HepG2 (cell line): ENCODE measurements around the gene TMC8. TPM values are rescaled to one million over a fixed set of nuclear protein-coding genes. Genes with fewer than 3 reads are reported as not detected.

Experiments used
- AKAP8 ChIP-seq: sonication (generic); formaldehyde crosslinking; IDR thresholded peaks from 2 replicates; pipeline ENCODE4 v1.5.1; 2020; ENCODE audit warnings: mild to moderate bottlenecking, missing genetic modification reagents
- CREB1 ChIP-seq, 2 experiments: fragments of 450-650 bp in 1 of 2; IDR thresholded peaks; 2 replicates each; pipeline ENCODE4 v1.6.1; 2016 to 2017; ENCODE audit warnings: control low read depth in 1 of 2, mild to moderate bottlenecking in 1 of 2, missing compliant biosample characterization in 1 of 2, missing genetic modification characterization in 1 of 2
- ESRRA ChIP-seq: sonication (generic); formaldehyde crosslinking; IDR thresholded peaks from 2 replicates; pipeline ENCODE4 v1.5.1; 2020; ENCODE audit warnings: mild to moderate bottlenecking, low read depth, missing genetic modification reagents
- HHEX ChIP-seq: IDR thresholded peaks from 2 replicates; pipeline ENCODE4 v1.6.1; 2016; ENCODE audit warnings: control low read depth
- MYNN ChIP-seq: sonication (generic); formaldehyde crosslinking; IDR thresholded peaks from 2 replicates; pipeline ENCODE4 v1.4.0; 2020; ENCODE audit warnings: mild to moderate bottlenecking, low read depth, missing genetic modification reagents
- PAWR ChIP-seq: sonication (generic); formaldehyde crosslinking; IDR thresholded peaks from 2 replicates; pipeline ENCODE4 v1.4.0; 2020; ENCODE audit warnings: missing genetic modification reagents, mild to moderate bottlenecking, borderline replicate concordance
- PHF5A ChIP-seq: IDR thresholded peaks from one replicate; pipeline ENCODE4 v1.6.1; 2018; ENCODE audit warnings: low read depth, missing genetic modification reagents; ENCODE audit not compliant: unreplicated experiment
- PTBP1 ChIP-seq: fragments of 200-400 bp; formaldehyde crosslinking; IDR thresholded peaks from 2 replicates; pipeline ENCODE4 v1.6.1; 2018; ENCODE audit warnings: low read length, low read depth; ENCODE audit not compliant: poor library complexity, severe bottlenecking
- SMAD9 ChIP-seq: sonication (generic); formaldehyde crosslinking; IDR thresholded peaks from 2 replicates; pipeline ENCODE4 v1.5.1; 2020; ENCODE audit warnings: mild to moderate bottlenecking, missing genetic modification reagents
- SPEN ChIP-seq: sonication (generic); formaldehyde crosslinking; IDR thresholded peaks from 2 replicates; pipeline ENCODE4 v1.5.1; 2020; ENCODE audit warnings: low read depth, mild to moderate bottlenecking, missing genetic modification reagents
- ZBTB42 ChIP-seq: sonication (generic); formaldehyde crosslinking; IDR thresholded peaks from 2 replicates; pipeline ENCODE4 v1.5.0; 2020; ENCODE audit warnings: mild to moderate bottlenecking, missing genetic modification reagents
- ZNF20 ChIP-seq: sonication (generic); formaldehyde crosslinking; IDR thresholded peaks from 2 replicates; pipeline ENCODE4 v1.4.0; 2020; ENCODE audit warnings: mild to moderate bottlenecking, moderate library complexity, missing genetic modification reagents
- ZNF234 ChIP-seq: sonication (generic); formaldehyde crosslinking; conservative IDR thresholded peaks from 2 replicates; pipeline ENCODE4 v1.5.1; 2020; ENCODE audit warnings: mild to moderate bottlenecking, missing genetic modification reagents
- polyA plus RNA-seq, 8 experiments: library from polyadenylated mRNA; depleted of rRNA in 3 of 8; stranded (reverse) in 7 of 8; unstranded in 1 of 8; fragments of >200 nt; fragmentation: Illumina TruSeq in 4 of 8; extraction: Trizol in 4 of 8; gene quantifications; 2 replicates each; pipeline versions ENCODE4 v1.2.1 to v1.2.3, GENCODE V29; 2011 to 2016; ENCODE audit warnings: low read depth in 4 of 8, missing spikeins in 1 of 8, mixed read lengths in 1 of 8; ENCODE audit not compliant: insufficient read depth in 1 of 8
- total RNA-seq, 5 experiments: library from RNA; depleted of rRNA; stranded (reverse); fragments of >200 nt; fragmentation: Illumina TruSeq; extraction: Trizol; gene quantifications; 2 replicates each; pipeline ENCODE4 v1.2.3, GENCODE V29; 2016; ENCODE audit warnings: low read depth in 1 of 5
- TF ChIP-seq, protein P1 (sequence below): sonication (generic); formaldehyde crosslinking; IDR thresholded peaks from 2 replicates; pipeline ENCODE4 v1.5.1; 2020; ENCODE audit warnings: missing genetic modification reagents, mild to moderate bottlenecking, borderline replicate concordance
- TF ChIP-seq, protein P2 (sequence below): sonication (generic); formaldehyde crosslinking; IDR thresholded peaks from 2 replicates; pipeline ENCODE4 v1.5.0; 2020; ENCODE audit warnings: mild to moderate bottlenecking, missing genetic modification reagents, borderline replicate concordance
- TF ChIP-seq, protein P3 (sequence below): sonication (generic); formaldehyde crosslinking; IDR thresholded peaks from 2 replicates; pipeline ENCODE4 v1.5.1; 2020; ENCODE audit warnings: mild to moderate bottlenecking, missing genetic modification reagents, borderline replicate concordance

TMC8 gene
- total and polyA plus RNA-seq, 2 of the 13 experiments (the other 11 are each of a cell fraction or from before 2014, with no cell fraction given), result 0.53 to 7.8 TPM

DNA sequence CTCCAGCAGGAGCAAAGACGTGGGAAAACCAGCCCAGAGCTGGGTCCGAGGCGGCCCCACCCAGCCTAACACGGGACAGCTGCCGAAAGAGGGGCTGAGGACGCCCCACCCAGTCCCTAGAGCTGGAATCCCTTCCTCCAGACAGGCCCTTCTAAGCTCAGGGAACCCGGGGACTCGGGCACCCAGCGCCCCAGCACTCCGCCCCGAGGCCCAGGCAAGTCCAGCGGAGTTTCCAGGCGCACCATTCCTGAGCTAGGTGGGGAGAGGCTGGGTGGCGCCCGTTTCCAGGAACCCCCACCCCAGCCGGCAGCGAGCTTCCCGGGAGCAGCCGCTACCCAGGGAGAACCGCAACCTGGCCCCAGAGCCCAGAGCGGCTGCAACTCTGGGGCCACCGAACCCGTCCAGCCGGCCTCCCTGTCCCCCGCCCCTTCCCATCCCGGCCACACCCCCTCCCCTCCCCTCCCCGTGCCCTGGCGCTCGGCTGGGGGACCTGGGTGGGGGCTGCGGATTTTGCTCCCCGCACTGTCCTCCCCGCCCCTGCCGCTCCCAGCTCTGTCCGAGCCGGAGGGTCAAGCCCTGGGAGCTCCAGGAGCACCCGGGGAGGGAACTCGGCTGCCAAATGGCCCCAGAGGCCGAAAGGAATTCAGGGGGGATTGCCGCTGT lies 2.6 kb upstream of the TMC8 start (continued):
- TF ChIP-seq, protein P1, sequence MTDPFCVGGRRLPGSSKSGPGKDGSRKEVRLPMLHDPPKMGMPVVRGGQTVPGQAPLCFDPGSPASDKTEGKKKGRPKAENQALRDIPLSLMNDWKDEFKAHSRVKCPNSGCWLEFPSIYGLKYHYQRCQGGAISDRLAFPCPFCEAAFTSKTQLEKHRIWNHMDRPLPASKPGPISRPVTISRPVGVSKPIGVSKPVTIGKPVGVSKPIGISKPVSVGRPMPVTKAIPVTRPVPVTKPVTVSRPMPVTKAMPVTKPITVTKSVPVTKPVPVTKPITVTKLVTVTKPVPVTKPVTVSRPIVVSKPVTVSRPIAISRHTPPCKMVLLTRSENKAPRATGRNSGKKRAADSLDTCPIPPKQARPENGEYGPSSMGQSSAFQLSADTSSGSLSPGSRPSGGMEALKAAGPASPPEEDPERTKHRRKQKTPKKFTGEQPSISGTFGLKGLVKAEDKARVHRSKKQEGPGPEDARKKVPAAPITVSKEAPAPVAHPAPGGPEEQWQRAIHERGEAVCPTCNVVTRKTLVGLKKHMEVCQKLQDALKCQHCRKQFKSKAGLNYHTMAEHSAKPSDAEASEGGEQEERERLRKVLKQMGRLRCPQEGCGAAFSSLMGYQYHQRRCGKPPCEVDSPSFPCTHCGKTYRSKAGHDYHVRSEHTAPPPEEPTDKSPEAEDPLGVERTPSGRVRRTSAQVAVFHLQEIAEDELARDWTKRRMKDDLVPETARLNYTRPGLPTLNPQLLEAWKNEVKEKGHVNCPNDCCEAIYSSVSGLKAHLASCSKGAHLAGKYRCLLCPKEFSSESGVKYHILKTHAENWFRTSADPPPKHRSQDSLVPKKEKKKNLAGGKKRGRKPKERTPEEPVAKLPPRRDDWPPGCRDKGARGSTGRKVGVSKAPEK (CRISPR knock-in tag), result no peak
- TF ChIP-seq CREB1 (IDR thresholded peaks at IDR 0.05) (no peak), CREB1 (CRISPR knock-in tag; IDR thresholded peaks at IDR 0.05) (no peak), PHF5A (CRISPR knock-in tag) (peak; percentile 8), MYNN (CRISPR knock-in tag) (no peak), AKAP8 (CRISPR knock-in tag) (no peak), PAWR (CRISPR knock-in tag) (no peak; the same call in 1 of the 2 replicates), HHEX (CRISPR knock-in tag) (no peak), ZBTB42 (CRISPR knock-in tag) (no peak), ZNF20 (CRISPR knock-in tag) (0 out of 2 replicates have a peak, but pooled peaks have one; percentile 34), SMAD9 (no peak), SPEN (CRISPR knock-in tag) (no peak), ZNF234 (CRISPR knock-in tag) (no peak), ESRRA (no peak), PTBP1 (no peak)
- TF ChIP-seq, protein P2, sequence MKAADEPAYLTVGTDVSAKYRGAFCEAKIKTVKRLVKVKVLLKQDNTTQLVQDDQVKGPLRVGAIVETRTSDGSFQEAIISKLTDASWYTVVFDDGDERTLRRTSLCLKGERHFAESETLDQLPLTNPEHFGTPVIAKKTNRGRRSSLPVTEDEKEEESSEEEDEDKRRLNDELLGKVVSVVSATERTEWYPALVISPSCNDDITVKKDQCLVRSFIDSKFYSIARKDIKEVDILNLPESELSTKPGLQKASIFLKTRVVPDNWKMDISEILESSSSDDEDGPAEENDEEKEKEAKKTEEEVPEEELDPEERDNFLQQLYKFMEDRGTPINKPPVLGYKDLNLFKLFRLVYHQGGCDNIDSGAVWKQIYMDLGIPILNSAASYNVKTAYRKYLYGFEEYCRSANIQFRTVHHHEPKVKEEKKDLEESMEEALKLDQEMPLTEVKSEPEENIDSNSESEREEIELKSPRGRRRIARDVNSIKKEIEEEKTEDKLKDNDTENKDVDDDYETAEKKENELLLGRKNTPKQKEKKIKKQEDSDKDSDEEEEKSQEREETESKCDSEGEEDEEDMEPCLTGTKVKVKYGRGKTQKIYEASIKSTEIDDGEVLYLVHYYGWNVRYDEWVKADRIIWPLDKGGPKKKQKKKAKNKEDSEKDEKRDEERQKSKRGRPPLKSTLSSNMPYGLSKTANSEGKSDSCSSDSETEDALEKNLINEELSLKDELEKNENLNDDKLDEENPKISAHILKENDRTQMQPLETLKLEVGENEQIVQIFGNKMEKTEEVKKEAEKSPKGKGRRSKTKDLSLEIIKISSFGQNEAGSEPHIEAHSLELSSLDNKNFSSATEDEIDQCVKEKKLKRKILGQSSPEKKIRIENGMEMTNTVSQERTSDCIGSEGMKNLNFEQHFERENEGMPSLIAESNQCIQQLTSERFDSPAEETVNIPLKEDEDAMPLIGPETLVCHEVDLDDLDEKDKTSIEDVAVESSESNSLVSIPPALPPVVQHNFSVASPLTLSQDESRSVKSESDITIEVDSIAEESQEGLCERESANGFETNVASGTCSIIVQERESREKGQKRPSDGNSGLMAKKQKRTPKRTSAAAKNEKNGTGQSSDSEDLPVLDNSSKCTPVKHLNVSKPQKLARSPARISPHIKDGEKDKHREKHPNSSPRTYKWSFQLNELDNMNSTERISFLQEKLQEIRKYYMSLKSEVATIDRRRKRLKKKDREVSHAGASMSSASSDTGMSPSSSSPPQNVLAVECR (CRISPR knock-in tag), result no peak; the same call in 1 of the 2 replicates
- TF ChIP-seq, protein P3, sequence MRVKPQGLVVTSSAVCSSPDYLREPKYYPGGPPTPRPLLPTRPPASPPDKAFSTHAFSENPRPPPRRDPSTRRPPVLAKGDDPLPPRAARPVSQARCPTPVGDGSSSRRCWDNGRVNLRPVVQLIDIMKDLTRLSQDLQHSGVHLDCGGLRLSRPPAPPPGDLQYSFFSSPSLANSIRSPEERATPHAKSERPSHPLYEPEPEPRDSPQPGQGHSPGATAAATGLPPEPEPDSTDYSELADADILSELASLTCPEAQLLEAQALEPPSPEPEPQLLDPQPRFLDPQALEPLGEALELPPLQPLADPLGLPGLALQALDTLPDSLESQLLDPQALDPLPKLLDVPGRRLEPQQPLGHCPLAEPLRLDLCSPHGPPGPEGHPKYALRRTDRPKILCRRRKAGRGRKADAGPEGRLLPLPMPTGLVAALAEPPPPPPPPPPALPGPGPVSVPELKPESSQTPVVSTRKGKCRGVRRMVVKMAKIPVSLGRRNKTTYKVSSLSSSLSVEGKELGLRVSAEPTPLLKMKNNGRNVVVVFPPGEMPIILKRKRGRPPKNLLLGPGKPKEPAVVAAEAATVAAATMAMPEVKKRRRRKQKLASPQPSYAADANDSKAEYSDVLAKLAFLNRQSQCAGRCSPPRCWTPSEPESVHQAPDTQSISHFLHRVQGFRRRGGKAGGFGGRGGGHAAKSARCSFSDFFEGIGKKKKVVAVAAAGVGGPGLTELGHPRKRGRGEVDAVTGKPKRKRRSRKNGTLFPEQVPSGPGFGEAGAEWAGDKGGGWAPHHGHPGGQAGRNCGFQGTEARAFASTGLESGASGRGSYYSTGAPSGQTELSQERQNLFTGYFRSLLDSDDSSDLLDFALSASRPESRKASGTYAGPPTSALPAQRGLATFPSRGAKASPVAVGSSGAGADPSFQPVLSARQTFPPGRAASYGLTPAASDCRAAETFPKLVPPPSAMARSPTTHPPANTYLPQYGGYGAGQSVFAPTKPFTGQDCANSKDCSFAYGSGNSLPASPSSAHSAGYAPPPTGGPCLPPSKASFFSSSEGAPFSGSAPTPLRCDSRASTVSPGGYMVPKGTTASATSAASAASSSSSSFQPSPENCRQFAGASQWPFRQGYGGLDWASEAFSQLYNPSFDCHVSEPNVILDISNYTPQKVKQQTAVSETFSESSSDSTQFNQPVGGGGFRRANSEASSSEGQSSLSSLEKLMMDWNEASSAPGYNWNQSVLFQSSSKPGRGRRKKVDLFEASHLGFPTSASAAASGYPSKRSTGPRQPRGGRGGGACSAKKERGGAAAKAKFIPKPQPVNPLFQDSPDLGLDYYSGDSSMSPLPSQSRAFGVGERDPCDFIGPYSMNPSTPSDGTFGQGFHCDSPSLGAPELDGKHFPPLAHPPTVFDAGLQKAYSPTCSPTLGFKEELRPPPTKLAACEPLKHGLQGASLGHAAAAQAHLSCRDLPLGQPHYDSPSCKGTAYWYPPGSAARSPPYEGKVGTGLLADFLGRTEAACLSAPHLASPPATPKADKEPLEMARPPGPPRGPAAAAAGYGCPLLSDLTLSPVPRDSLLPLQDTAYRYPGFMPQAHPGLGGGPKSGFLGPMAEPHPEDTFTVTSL (CRISPR knock-in tag), result peak; percentile 4; the same call in 1 of the 2 replicates
